Posterior cingulate gyrus (tissue), 11 donors: ENCODE results near the gene RASAL3.
A peak's percentile ranks its signal among the peaks of the same experiment; 100 is the strongest.
"Not testable (repeated sequence)": the region's sequence is repeated elsewhere in the genome, so short reads cannot be mapped to it uniquely, and the experiment has no call there.

ENCODE experiments used
- DNase-seq, 10 donors: peaks; one replicate each; pipeline versions ENCODE4 v3.0.0 to v3.0.0-alpha.2; 2020 to 2021; ENCODE audit warnings: mixed read lengths in 3 of 10
- intact Hi-C: fragments of 100-400 bp; cut with DNase I; formaldehyde crosslinking; loops from one replicate; pipeline ENCODE4 v1.15.1; 2023

The RASAL3 gene

DNA sequence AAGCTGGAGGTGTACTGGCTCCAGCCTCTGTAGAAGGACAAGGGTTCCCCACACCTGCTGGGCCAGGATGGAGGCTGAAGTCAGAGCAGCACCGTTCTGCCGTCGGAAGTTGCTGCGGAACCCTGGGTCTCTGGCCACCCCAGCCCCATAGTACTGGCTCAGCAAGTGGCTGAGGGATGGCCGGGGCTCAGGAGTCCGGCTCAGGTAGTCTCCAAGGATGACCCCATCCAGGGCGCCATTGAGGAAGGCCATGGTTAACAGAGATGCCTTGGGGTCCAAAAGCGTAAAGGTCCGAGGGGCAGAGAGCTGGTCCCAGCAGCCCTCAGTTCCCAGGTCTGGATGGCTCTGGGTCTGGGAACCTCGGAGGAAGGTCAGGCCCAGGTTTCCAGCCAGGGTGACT, 11.3 kb upstream of the RASAL3 start:
- intact Hi-C loops = no loop called here

DNA sequence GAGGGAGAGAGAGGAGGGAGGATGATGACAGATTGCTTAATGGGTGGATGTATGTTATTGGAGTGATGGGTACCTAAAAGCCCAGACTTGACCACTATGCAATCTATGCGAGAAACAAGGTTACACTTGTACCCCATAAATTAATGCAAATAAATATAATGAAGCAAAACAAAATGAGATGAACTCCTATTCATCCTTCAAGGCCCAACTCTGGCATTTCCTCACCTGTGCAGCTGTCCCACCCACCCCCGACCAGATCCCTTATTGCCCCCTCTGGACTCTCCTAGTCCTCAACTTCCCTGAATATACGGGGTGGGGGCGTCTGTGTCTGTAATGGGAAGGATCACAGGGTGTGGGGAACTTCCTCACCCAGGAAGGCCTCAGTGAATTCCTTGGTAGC, 10.8 kb upstream of the RASAL3 start:
- DNase-seq = peak in 1 of 10 donors; percentile 68
- intact Hi-C loops = no loop called here

More for the DNA sequence above, 11.3 kb upstream of the RASAL3 start:
- DNase-seq = peak in 1 of 10 donors; percentile 53

DNA sequence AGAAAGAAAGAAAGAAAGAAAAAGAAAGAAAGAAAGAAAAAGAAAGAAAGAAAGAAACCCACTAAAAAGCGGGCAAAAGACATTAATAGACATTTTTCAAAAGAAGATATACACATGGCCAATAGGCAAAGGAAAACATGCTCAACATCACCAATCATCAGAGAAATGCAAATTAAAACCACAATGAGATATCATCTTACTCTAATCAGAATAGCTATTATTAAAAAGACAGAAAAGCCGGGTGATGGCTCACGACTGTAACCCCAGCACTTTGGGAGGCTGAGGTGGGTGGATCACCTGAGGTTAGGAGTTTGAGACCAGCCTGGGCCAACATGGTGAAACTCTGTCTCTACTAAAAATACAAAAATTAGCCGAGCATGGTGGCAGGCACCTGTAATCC, 9.5 kb upstream of the RASAL3 start:
- peak in 1 of 10 donors; percentile 17 for DNase-seq
- intact Hi-C loops = not testable (repeated sequence)

GRCh38 chr19:15471639-15472101, 7.3 kb upstream of the RASAL3 start:
- intact Hi-C loops = no loop called here
- DNase-seq = peak in 3 of 10 donors; percentile 21 to 69 (median 35)

GRCh38 chr19:15469513-15470297, 5.4 kb upstream of the RASAL3 start:
- intact Hi-C loops = no loop called here
- DNase-seq = peak in 3 of 10 donors; percentile 35 to 74 (median 58)

GRCh38 chr19:15468675-15469512, 4.5 kb upstream of the RASAL3 start:
- intact Hi-C loops = no loop called here
- DNase-seq = peak in 3 of 10 donors; percentile 24 to 72 (median 41)

DNA sequence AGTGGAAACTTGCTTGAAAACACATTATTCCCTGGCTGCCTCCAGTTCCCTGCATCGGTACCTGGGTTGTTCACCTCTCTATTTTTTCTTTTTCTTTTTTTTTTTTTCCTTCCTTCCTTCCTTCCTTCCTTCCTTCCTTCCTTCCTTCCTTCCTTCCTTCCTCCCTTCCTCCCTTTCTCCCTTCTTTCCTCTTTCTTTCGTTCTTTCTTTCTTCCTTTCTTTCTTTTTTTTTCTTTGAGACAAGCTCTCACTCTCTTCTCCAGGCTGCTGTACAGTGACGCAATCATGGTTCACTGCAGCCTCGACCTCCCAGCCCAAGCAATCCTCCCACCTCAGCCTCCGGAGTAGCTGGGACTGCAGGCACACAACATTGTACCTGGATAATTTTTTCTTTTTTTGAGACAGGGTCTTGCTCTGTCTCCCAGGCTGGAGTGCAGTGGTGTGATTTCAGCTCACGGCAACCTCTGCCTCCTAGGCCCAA, 3.4 kb upstream of the RASAL3 start:
- intact Hi-C loops = no loop called here
- peak in 2 of 10 donors; percentile 13 to 16 for DNase-seq

GRCh38 chr19:15466851-15467733, 2.7 kb upstream of the RASAL3 start:
- intact Hi-C loops = no loop called here
- peak in 3 of 10 donors; percentile 8 to 27 (median 16) for DNase-seq

GRCh38 chr19:15463861-15464371, 428 bp downstream of the RASAL3 start:
- DNase-seq = peak in 3 of 10 donors; percentile 62 to 66 (median 62)
- intact Hi-C loops = no loop called here

DNA sequence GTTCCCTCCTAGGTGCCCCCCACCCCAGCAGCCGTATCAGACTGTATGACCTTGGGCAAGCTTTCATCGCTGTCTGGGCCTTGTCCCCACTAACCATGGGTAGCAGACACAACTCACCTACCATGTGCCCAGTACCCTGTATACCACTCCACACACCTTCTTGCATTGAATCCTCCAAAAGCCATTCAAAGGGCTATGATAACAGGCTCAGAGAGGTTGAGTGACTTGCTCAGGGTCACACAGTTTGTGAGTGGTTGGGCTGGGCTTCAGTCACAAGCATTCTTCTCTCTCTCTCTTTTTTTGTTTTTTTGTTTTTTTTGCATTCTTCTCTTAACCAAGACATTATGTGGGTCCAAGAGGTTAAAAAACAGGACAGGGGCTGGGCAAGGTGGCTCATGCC, 2.6 kb downstream of the RASAL3 start:
- intact Hi-C loops = no loop called here
- peak in 2 of 10 donors; percentile 24 to 44 for DNase-seq

DNA sequence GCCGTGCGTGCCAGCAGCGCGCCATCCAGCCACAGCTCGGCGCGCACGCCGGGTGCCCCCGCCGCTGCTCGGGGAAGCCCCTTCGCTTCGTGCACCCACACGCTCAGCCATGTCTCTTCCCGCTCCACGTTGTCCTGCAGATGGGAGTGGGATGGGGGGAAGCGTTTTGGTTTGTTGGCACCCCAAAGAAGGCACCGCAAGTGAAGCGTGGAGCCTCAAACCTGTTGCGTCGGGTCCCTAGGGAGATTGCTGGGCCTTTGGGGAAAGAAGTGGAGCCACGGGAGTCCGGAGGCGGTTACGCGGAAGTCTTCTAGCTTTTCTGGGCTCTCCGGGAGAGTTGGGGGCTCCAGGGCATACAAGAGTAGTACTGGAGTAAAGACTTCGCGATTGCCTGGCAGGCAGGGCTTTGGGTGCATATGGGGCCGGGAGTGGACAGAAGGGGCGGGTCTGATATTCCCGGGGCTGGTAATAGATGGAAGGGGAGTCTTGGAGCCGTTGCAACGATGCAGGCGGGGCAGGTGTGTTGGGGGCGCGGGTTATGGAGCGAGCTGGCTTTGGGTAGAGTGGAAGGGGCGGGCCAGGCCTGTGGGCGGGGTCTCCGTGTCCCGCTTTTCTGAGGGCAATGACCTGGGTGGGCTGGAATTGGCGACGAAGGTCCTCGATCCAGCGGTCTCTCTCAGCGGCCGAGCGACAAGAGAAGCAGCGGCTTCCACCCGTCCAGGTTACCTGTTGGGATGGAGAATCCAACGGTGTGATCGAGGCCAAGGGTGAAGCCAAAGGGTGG, 6.5 kb downstream of the RASAL3 start:
- DNase-seq = peak in 3 of 10 donors; percentile 34 to 57 (median 53)
- intact Hi-C loops = loop anchor here (10.0 kb wide), 1 partner anchor 333 kb away; a partner anchor contains a TSS

DNA sequence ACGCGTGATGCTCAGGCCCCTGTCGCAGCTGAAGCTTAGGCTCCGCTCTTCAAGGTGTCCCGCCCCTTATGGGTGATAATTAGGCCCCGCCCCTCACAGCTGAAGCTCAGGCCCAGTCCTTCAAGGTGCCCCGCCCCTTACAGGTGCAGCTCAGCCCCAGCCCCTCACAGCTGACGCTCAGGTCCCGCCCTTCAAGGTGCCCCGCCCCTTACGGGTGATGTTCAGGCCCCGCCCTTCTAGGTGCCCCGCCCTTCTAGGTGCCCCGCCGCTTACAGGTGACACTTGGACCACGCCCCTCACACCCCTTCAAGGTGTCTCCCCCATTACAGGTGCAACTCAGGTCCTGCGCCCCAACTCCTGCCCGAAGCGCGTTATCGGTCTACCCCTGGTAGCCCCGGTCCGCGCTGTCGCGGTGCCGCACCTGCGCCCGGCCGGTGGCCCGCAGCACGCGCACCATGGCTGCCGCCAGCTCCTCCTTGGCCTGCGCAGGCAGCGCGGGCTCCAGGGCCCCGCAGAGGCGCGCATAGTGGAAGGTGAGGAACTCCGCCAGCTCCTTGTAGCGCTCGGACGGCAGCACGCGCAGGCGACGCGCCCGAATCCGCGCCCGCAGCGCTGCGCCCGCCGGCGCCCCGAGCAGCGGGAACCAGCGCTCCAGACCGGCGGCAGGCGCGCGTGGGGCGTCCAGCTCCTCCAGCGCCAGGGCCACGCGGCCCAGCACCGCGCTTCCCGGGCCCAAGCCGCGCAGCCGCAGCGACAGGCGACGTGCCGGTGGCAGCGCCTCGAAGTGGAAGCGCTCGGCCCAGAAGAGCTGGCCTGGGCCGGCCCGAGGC, 7.3 kb downstream of the RASAL3 start:
- intact Hi-C loops = loop anchor here (10.0 kb wide), 1 partner anchor 332 kb away; a partner anchor contains a TSS

DNA sequence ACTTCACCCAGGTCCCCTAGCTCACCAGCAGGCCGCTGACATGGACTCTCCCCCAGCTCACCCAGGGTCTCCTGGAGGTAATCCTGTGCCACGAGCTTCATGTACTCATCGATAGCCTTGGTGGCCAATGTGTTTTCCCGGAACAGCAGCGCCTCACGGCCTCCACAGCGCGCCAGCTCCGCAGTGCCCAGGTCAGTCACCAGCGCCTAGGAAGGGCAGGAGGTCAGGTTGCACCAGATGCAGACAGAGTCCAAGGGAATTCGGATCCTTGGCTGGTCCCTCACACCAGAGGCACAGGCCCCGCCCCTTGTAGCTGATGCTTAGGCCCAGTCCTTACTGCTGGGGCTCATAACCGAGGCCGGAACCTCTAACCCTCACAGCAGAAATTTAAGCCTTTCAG, 7.9 kb downstream of the RASAL3 start:
- intact Hi-C loops = loop anchor here (10.0 kb wide), 1 partner anchor 332 kb away; a partner anchor contains a TSS

More for the DNA sequence above, 7.3 kb downstream of the RASAL3 start:
- peak in 3 of 10 donors; percentile 51 to 81 (median 55) for DNase-seq

DNA sequence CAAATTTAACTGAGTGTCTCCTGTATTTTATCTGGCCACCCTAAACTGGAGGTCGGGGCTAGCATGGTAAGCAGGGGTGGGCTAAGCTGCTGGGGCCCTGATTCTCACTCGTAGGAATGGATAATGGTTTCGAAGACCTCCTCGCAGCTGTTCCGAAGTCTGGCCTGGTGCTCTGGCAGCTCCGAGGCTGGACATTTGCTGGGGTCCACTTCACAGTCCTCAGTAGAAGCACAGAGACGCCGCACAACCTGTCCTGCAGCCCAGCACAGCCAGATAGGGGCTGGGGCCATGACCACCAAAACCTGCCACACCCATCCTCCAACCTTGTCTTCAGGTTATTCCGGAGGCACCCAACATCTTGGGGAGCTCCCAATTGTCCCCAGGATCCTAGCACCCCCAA, 8.3 kb downstream of the RASAL3 start:
- intact Hi-C loops = loop anchor here (10.0 kb wide), 1 partner anchor 331 kb away; a partner anchor contains a TSS
- peak in 1 of 10 donors; percentile 23 for DNase-seq

More for the DNA sequence above, 7.9 kb downstream of the RASAL3 start:
- peak in 1 of 10 donors; percentile 26 for DNase-seq

GRCh38 chr19:15453906-15454860, 10.2 kb downstream of the RASAL3 start:
- peak in 1 of 10 donors; percentile 59 for DNase-seq
- intact Hi-C loops = loop anchor here (5.0 to 10.0 kb wide), 2 partner anchors 37 to 329 kb away; partner anchors contain the start of gene AKAP8L

DNA sequence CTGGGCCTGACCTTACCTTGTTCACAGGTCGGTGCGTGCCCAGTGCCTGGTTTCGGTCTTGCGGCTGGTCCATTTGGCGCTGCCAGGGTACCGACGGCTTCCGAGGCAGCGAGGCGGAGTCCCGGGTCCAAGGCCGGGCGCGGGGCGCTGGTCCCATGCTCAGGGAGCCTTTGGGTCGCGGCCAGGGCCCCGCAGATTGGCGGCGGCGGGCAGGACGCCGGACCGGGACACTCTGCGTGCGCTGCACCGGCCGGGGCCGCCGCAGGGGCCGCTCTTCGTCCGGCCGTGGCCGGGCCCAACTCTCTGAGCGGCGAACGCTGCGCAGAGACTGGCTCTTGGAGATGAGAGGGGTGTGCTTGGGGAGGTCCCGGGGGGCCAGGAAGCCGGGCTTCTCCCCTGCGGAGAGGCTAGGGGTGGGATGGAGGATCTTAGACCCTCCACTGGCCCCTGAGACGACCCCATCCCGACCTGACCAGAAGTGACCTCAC, 11.2 kb downstream of the RASAL3 start:
- DNase-seq = peak in 1 of 10 donors; percentile 62
- intact Hi-C loops = loop anchor here (5.0 to 10.0 kb wide), 2 partner anchors 36 to 328 kb away; partner anchors contain the start of gene AKAP8L
